CD14-positive monocyte (primary cell): ENCODE results near the gene SLC6A11. TPM values are rescaled to one million over a fixed set of nuclear protein-coding genes. Genes with fewer than 3 reads are reported as not detected.

Experiments used
- DNase-seq, 3 donors: peaks; one replicate each; pipeline ENCODE4 v3.0.0-alpha.2; 2011 to 2022
- H2AFZ ChIP-seq: 2 replicates; pipeline ENCODE4 v1.6.0; 2012; ENCODE audit warnings: mild to moderate bottlenecking, low read depth, low read length, inconsistent platforms; ENCODE audit not compliant: insufficient read depth, poor library complexity, severe bottlenecking
- H3K27ac ChIP-seq, 2 donors: 1 replicate in 1 of 2; 2 replicates in 1 of 2; pipeline ENCODE4 v1.5.1; 2012 to 2013; ENCODE audit warnings: low read length in 2 of 2, control low read depth in 1 of 2, inconsistent platforms in 1 of 2, low read depth in 1 of 2, mild to moderate bottlenecking in 1 of 2
- H3K27me3 ChIP-seq, 2 donors: one replicate each; pipeline versions ENCODE4 v1.6.0 to v1.6.1; 2011 to 2013; ENCODE audit warnings: low read length in 2 of 2; ENCODE audit not compliant: control insufficient read depth in 2 of 2, insufficient read depth in 2 of 2
- H3K36me3 ChIP-seq, 2 donors: replicated peaks in 1 of 2; 1 replicate in 1 of 2; 2 replicates in 1 of 2; pipeline versions ENCODE4 v1.5.1 to v1.6.1; 2012 to 2013; ENCODE audit warnings: low read length in 2 of 2, control low read depth in 1 of 2, inconsistent platforms in 1 of 2, mild to moderate bottlenecking in 1 of 2; ENCODE audit not compliant: insufficient read depth in 2 of 2, control insufficient read depth in 1 of 2
- H3K4me1 ChIP-seq, 2 donors: 1 replicate in 1 of 2; 2 replicates in 1 of 2; pipeline versions ENCODE4 v1.5.1 to v1.6.1; 2012 to 2013; ENCODE audit warnings: low read length in 2 of 2, control low read depth in 1 of 2, inconsistent platforms in 1 of 2, mild to moderate bottlenecking in 1 of 2, moderate library complexity in 1 of 2; ENCODE audit not compliant: insufficient read depth in 2 of 2, control insufficient read depth in 1 of 2
- H3K4me2 ChIP-seq: replicated peaks from 2 replicates; pipeline ENCODE3; 2012; ENCODE audit warnings: low read length, moderate library complexity, mild to moderate bottlenecking; ENCODE audit not compliant: poor library complexity, severe bottlenecking; ENCODE audit errors: extremely low read depth
- H3K4me3 ChIP-seq, 3 experiments: fragments of 200-600 bp in 1 of 3; sonication (generic) in 1 of 3; replicated peaks in 1 of 3; 1 replicate in 2 of 3; 2 replicates in 1 of 3; pipeline ENCODE4 v1.5.1; 2011 to 2013; ENCODE audit warnings: low read length in 3 of 3, mild to moderate bottlenecking in 3 of 3, control low read depth in 2 of 3, low read depth in 2 of 3, inconsistent platforms in 1 of 3, moderate library complexity in 1 of 3
- H3K79me2 ChIP-seq: 2 replicates; pipeline ENCODE4 v1.6.0; 2012; ENCODE audit warnings: mild to moderate bottlenecking, control low read depth, inconsistent platforms, low read length, moderate library complexity; ENCODE audit not compliant: insufficient read depth
- H3K9ac ChIP-seq: 2 replicates; pipeline ENCODE4 v1.6.0; 2017; ENCODE audit warnings: low read length, mild to moderate bottlenecking; ENCODE audit not compliant: insufficient read depth, poor library complexity, severe bottlenecking
- H3K9me3 ChIP-seq, 2 donors: replicated peaks in 1 of 2; 1 replicate in 1 of 2; 2 replicates in 1 of 2; pipeline versions ENCODE4 v1.5.1 to v1.6.1; 2012 to 2013; ENCODE audit warnings: low read length in 2 of 2, control low read depth in 1 of 2; ENCODE audit not compliant: control insufficient read depth in 1 of 2, insufficient read depth in 1 of 2
- H4K20me1 ChIP-seq: 2 replicates; pipeline ENCODE4 v1.6.0; 2012; ENCODE audit warnings: mild to moderate bottlenecking, low read length, control low read depth, moderate library complexity; ENCODE audit not compliant: insufficient read depth
- H3K27ac Mint-ChIP-seq, 7 donors: one replicate each; pipeline ENCODE4 v1.8.0; 2020; ENCODE audit warnings: mild to moderate bottlenecking in 7 of 7, mixed read lengths in 7 of 7, moderate library complexity in 6 of 7, inconsistent platforms in 2 of 7
- H3K27me3 Mint-ChIP-seq, 3 donors: one replicate each; pipeline ENCODE4 v1.8.0; 2021 to 2022; ENCODE audit warnings: low read depth in 3 of 3, mild to moderate bottlenecking in 3 of 3, mixed read lengths in 3 of 3, moderate library complexity in 3 of 3, inconsistent platforms in 1 of 3
- H3K36me3 Mint-ChIP-seq, 2 donors: one replicate each; pipeline ENCODE4 v1.8.0; 2020; ENCODE audit warnings: mixed read lengths in 2 of 2, inconsistent platforms in 1 of 2, mild to moderate bottlenecking in 1 of 2
- H3K4me1 Mint-ChIP-seq: one replicate; pipeline ENCODE4 v1.8.0; 2020; ENCODE audit warnings: mild to moderate bottlenecking, mixed read lengths
- H3K4me3 Mint-ChIP-seq, 2 donors: one replicate each; pipeline ENCODE4 v1.8.0; 2020; ENCODE audit warnings: mild to moderate bottlenecking in 2 of 2, mixed read lengths in 2 of 2, moderate library complexity in 1 of 2
- H3K9me3 Mint-ChIP-seq, 7 donors: one replicate each; pipeline ENCODE4 v1.8.0; 2020 to 2022; ENCODE audit warnings: mixed read lengths in 7 of 7, mild to moderate bottlenecking in 6 of 7, moderate library complexity in 6 of 7, inconsistent platforms in 2 of 7
- CTCF ChIP-seq: fragments of 200-600 bp; IDR thresholded peaks from one replicate; pipeline ENCODE4 v1.8.0; 2022; ENCODE audit warnings: antibody characterized with exemption, mild to moderate bottlenecking
- WGBS: methylation state at CpG from one replicate; pipeline ENCODE4 v1.1.5; 2013; ENCODE audit warnings: missing lambda C conversion rate; ENCODE audit not compliant: insufficient coverage; 5-methylcytosine and 5-hydroxymethylcytosine counted together
- intact Hi-C, 2 donors: fragments of 100-400 bp; cut with micrococcal nuclease; formaldehyde crosslinking; loops; one replicate each; pipeline versions ENCODE4 v1.15.0 to v1.15.1; 2023
- polyA plus RNA-seq, 3 donors: library from polyadenylated mRNA; depleted of rRNA in 1 of 3; unstranded in 2 of 3; stranded (reverse) in 1 of 3; fragments of 300-500 nt in 2 of 3; fragments of >200 nt in 1 of 3; fragmentation: Illumina TruSeq in 2 of 3; gene quantifications; 1 replicate in 2 of 3; 2 replicates in 1 of 3; pipeline ENCODE4 v1.2.3, GENCODE V29; 2012 to 2021

Gene SLC6A11
- polyA plus RNA-seq, 3 donors = not detected

- H3K27ac ChIP-seq = no peak overlapping the region
- no peaks in the 10 kb centered on the region for H3K9me3 ChIP-seq
- no peaks in the 10 kb centered on the region for H3K79me2 ChIP-seq
- Mint-ChIP-seq H3K9me3 (peaks cover 0 to 6% (median 0%) of the 10 kb centered on the region in 7 donors), H3K36me3 (no peaks in the 10 kb centered on the region), H3K4me3 (peak overlapping the region in 1 of 2 donors; percentile 39), H3K27ac (no peak overlapping the region), H3K27me3 (peaks cover 35 to 39% (median 39%) of the 10 kb centered on the region in 3 donors), H3K4me1 (peaks cover 1% of the 10 kb centered on the region)
- no peaks in the 10 kb centered on the region for H3K4me1 ChIP-seq
- H3K27me3 ChIP-seq = peaks cover 24 to 31% of the 10 kb centered on the region in 2 donors
- no peak overlapping the region for H3K9ac ChIP-seq
- intact Hi-C loops = no loop called here
- no peak for TF ChIP-seq CTCF
- H4K20me1 ChIP-seq = no peaks in the 10 kb centered on the region
- H2AFZ ChIP-seq = no peak overlapping the region
- DNase-seq = no peak
- H3K4me2 ChIP-seq = no peak overlapping the region
- no peaks in the 10 kb centered on the region for H3K36me3 ChIP-seq
- 79% methylated on average over 5 of the region's 10 CpGs for WGBS
- H3K4me3 ChIP-seq = no peak overlapping the region
Observed at GRCh38 chr3:10816863-10817253, 830 bp downstream of the SLC6A11 start.

- peaks cover 35 to 41% (median 39%) of the 10 kb centered on the region in 3 donors for H3K27me3 Mint-ChIP-seq
- H3K4me3 Mint-ChIP-seq = peak overlapping the region in 1 of 2 donors; percentile 39
- TF ChIP-seq CTCF = no peak
- no peak overlapping the region for H3K27ac Mint-ChIP-seq
- H3K36me3 Mint-ChIP-seq = no peaks in the 10 kb centered on the region
- H3K79me2 ChIP-seq = no peaks in the 10 kb centered on the region
- H3K9me3 Mint-ChIP-seq = peaks cover 0 to 6% (median 0%) of the 10 kb centered on the region in 7 donors
- WGBS = 61% methylated on average over 6 of the region's 11 CpGs
- H4K20me1 ChIP-seq = no peaks in the 10 kb centered on the region
- no peak overlapping the region for H3K4me2 ChIP-seq
- no peak for DNase-seq
- intact Hi-C loops = no loop called here
- no peak overlapping the region for H3K9ac ChIP-seq
- no peaks in the 10 kb centered on the region for H3K36me3 ChIP-seq
- H3K9me3 ChIP-seq = no peaks in the 10 kb centered on the region
- H3K27ac ChIP-seq = no peak overlapping the region
- no peak overlapping the region for H3K4me3 ChIP-seq
- peaks cover 1% of the 10 kb centered on the region for H3K4me1 Mint-ChIP-seq
- H3K4me1 ChIP-seq = no peaks in the 10 kb centered on the region
- H3K27me3 ChIP-seq = peaks cover 24 to 31% of the 10 kb centered on the region in 2 donors
- no peak overlapping the region for H2AFZ ChIP-seq
Observed at GRCh38 chr3:10817506-10817905, 1.5 kb downstream of the SLC6A11 start.
